K562 (cell line): Measurements from ENCODE around the gene SOD1. TPM values are rescaled to one million over a fixed set of nuclear protein-coding genes. Genes with fewer than 3 reads are reported as not detected.

Experiments used
- ATAC-seq: fragments of 200-7000 bp; cut with Tn5 transposase; 3 replicates; pipeline ENCODE4 v1.9.1; 2020; ENCODE audit warnings: moderate library complexity
- BruUV-seq: library from RNA; stranded (reverse); fragments of 400-500 nt; replicated peaks from 2 replicates; lab custom pipeline; 2021; lab: Mats Ljungman, UMichigan
- CTCF ChIA-PET: fragments of 300-600 bp; formaldehyde crosslinking; extraction: SDS; loops from one replicate; lab custom pipeline; 2021; ENCODE audit warnings: low intra/inter-chr PET ratio; lab: Yijun Ruan, JAX
- POLR2A ChIA-PET: fragments of 300-600, 350-650 bp; sonication (Branson Sonifier 250); formaldehyde crosslinking; extraction: SDS; loops from one replicate; lab custom pipeline; 2021; ENCODE audit warnings: antibody characterized with exemption, inconsistent platforms; lab: Yijun Ruan, JAX
- DNase-seq, 4 experiments: peaks; one replicate each; pipeline versions ENCODE4 v3.0.0 to v3.0.0-alpha.2; 2011 to 2018; ENCODE audit warnings: low spot score in 3 of 4, mixed read lengths in 3 of 4; ENCODE audit errors: extremely low read depth in 1 of 4
- FAIRE-seq: peaks from 2 replicates; lab custom pipeline; 2011; peaks lifted over from hg19 to GRCh38; lab: Jason Lieb, UNC
- H2AFZ ChIP-seq: 2 replicates; pipeline ENCODE4 v1.6.0; 2011; ENCODE audit warnings: low read depth, low read length, control low read depth, inconsistent platforms
- H3K27ac ChIP-seq: fragments of 200-600 bp; 3 replicates; pipeline ENCODE4 v1.8.0; 2011; ENCODE audit warnings: low read depth, mild to moderate bottlenecking, control low read depth, inconsistent platforms, low read length, moderate library complexity, mixed read lengths; ENCODE audit errors: extremely low read depth
- H3K27me3 ChIP-seq, 2 experiments: fragments of 300-600 bp in 1 of 2; 2 replicates in 1 of 2; 3 replicates in 1 of 2; pipeline versions ENCODE4 v1.6.0 to v1.8.0; 2011; ENCODE audit warnings: inconsistent platforms in 2 of 2, low read length in 2 of 2, mild to moderate bottlenecking in 1 of 2, mixed read lengths in 1 of 2, moderate library complexity in 1 of 2; ENCODE audit not compliant: control insufficient read depth in 2 of 2, insufficient read depth in 2 of 2
- H3K36me3 ChIP-seq: fragments of 300-600 bp; 3 replicates; pipeline ENCODE4 v1.8.0; 2011; ENCODE audit warnings: mild to moderate bottlenecking, low read length, inconsistent platforms; ENCODE audit not compliant: control insufficient read depth, insufficient read depth
- H3K4me1 ChIP-seq, 2 experiments: fragments of 200-600 bp in 1 of 2; replicated peaks in 1 of 2; 2 replicates in 1 of 2; 3 replicates in 1 of 2; pipeline versions ENCODE4 v1.5.1 to v1.8.0; 2011; ENCODE audit warnings: inconsistent platforms in 2 of 2, low read length in 2 of 2, mild to moderate bottlenecking in 1 of 2, mixed read lengths in 1 of 2, moderate library complexity in 1 of 2; ENCODE audit not compliant: control insufficient read depth in 2 of 2, insufficient read depth in 2 of 2
- H3K4me2 ChIP-seq: 2 replicates; pipeline ENCODE4 v1.6.1; 2011; ENCODE audit warnings: low read length, control low read depth, inconsistent platforms, mixed read lengths; ENCODE audit not compliant: insufficient read depth
- H3K4me3 ChIP-seq: fragments of 200-600 bp; sonication (generic), shearing (Covaris generic); 2 replicates; pipeline ENCODE4 v1.5.1; 2016; ENCODE audit warnings: control low read depth, inconsistent platforms
- H3K79me2 ChIP-seq: fragments of 200-600 bp; 3 replicates; pipeline ENCODE4 v1.8.0; 2011; ENCODE audit warnings: low read length, inconsistent platforms; ENCODE audit not compliant: control insufficient read depth, insufficient read depth
- H3K9ac ChIP-seq, 2 experiments: 2 replicates each; pipeline versions ENCODE4 v1.6.0 to v1.6.1; 2011; ENCODE audit warnings: low read depth in 2 of 2, low read length in 2 of 2, control low read depth in 1 of 2, inconsistent platforms in 1 of 2, mild to moderate bottlenecking in 1 of 2, mixed read lengths in 1 of 2; ENCODE audit not compliant: insufficient read depth in 1 of 2
- H3K9me1 ChIP-seq: one replicate; pipeline ENCODE4 v1.6.0; 2011; ENCODE audit warnings: inconsistent platforms, mild to moderate bottlenecking, low read length, moderate library complexity; ENCODE audit not compliant: control insufficient read depth, insufficient read depth
- H3K9me3 ChIP-seq: replicated peaks from 2 replicates; pipeline ENCODE4 v1.5.1; 2011; ENCODE audit warnings: low read depth, low read length, inconsistent platforms; ENCODE audit not compliant: control insufficient read depth, insufficient read depth
- H4K20me1 ChIP-seq: replicated peaks from 2 replicates; pipeline ENCODE4 v1.6.1; 2011; ENCODE audit warnings: low read length, inconsistent platforms, mixed read lengths; ENCODE audit not compliant: control insufficient read depth, insufficient read depth
- CHD4 ChIP-seq: fragments of 200-600 bp; sonication (generic); IDR thresholded peaks from 3 replicates; pipeline ENCODE4 v1.6.1; 2012; ENCODE audit warnings: low read depth, mild to moderate bottlenecking, mixed read lengths, low read length, inconsistent platforms; ENCODE audit not compliant: insufficient read depth, insufficient replicate concordance, poor library complexity, severe bottlenecking
- HNRNPK ChIP-seq: fragments of 200-400 bp; formaldehyde crosslinking; IDR thresholded peaks from one replicate; pipeline ENCODE4 v1.6.1; 2018; ENCODE audit warnings: mild to moderate bottlenecking, low read depth, low read length; ENCODE audit not compliant: poor library complexity, severe bottlenecking
- SETDB1 ChIP-seq: IDR thresholded peaks from one replicate; pipeline ENCODE4 v1.6.1; 2012; ENCODE audit warnings: low read length, control low read depth, inconsistent platforms
- ZNF12 ChIP-seq: sonication (generic); formaldehyde crosslinking; IDR thresholded peaks from 2 replicates; pipeline ENCODE4 v1.4.0; 2020; ENCODE audit warnings: mild to moderate bottlenecking, missing genetic modification reagents
- ZNF507 ChIP-seq: conservative IDR thresholded peaks from 2 replicates; pipeline ENCODE4 v1.6.1; 2017; ENCODE audit warnings: missing genetic modification characterization, missing compliant biosample characterization
- WGBS: fragments of 100-300 bp; shearing (Covaris generic); methylation state at CpG from one replicate; pipeline ENCODE4 v1.1.6; 2016; ENCODE audit warnings: low coverage, mixed read lengths; ENCODE audit not compliant: insufficient coverage; ENCODE audit errors: missing lambda C conversion rate; 5-methylcytosine and 5-hydroxymethylcytosine counted together
- in situ Hi-C: fragments of 300-500 bp; cut with MboI; formaldehyde crosslinking; loops from 4 replicates; pipeline ENCODE4 v1.15.0; 2018; ENCODE audit warnings: inconsistent platforms, mixed read lengths
- intact Hi-C: fragments of 100-400 bp; cut with micrococcal nuclease; formaldehyde crosslinking; loops from 2 replicates; pipeline ENCODE4 v1.14.2; 2022
- polyA plus RNA-seq, 8 experiments: library from polyadenylated mRNA; depleted of rRNA in 4 of 8; stranded (reverse) in 5 of 8; unstranded in 3 of 8; fragments of >200 nt; fragmentation: Nextera tagmentation in 2 of 8; fragmentation: Illumina TruSeq in 1 of 8; extraction: Ambion mirVana in 2 of 8; extraction: Trizol in 1 of 8; gene quantifications; 2 replicates each; pipeline versions ENCODE4 v1.2.1 to v1.2.3, GENCODE V29; 2011 to 2014; ENCODE audit warnings: inconsistent platforms in 1 of 8, missing spikeins in 1 of 8
- total RNA-seq, 7 experiments: library from RNA; depleted of rRNA in 6 of 7; stranded (reverse); fragments of >200 nt in 6 of 7; fragmentation: Illumina TruSeq in 2 of 7; extraction: Trizol in 2 of 7; gene quantifications; 2 replicates each; pipeline versions ENCODE4 v1.2.1 to v1.2.3, GENCODE V29; 2011 to 2021; ENCODE audit warnings: low replicate concordance in 1 of 7
- TF ChIP-seq, protein P1 (sequence below): fragments of 450-650 bp; formaldehyde crosslinking; conservative IDR thresholded peaks from 2 replicates; pipeline ENCODE4 v1.4.0; 2022; ENCODE audit warnings: mild to moderate bottlenecking, missing genetic modification characterization
- TF ChIP-seq, protein P2 (sequence below): fragments of 250-450 bp; sonication (Bioruptor Pico); IDR thresholded peaks from 2 replicates; pipeline ENCODE4 v1.8.0; 2022; ENCODE audit warnings: moderate library complexity, mild to moderate bottlenecking, inconsistent platforms
- TF ChIP-seq, protein P3 (sequence below): sonication (generic); formaldehyde crosslinking; IDR thresholded peaks from 2 replicates; pipeline ENCODE4 v1.8.0; 2022; ENCODE audit warnings: mild to moderate bottlenecking, missing genetic modification reagents

The SOD1 gene
- total and polyA plus RNA-seq, 9 of the 15 experiments (the other 6 are each of a cell fraction or from before 2014, with no cell fraction given) = 452 to 1,409 (median 633) TPM

GRCh38 chr21:31612894-31613785 is 46.4 kb upstream of the SOD1 start (continued):
- no peak for TF ChIP-seq ZNF507 (tag)
- TF ChIP-seq SETDB1 = no peak
- TF ChIP-seq, protein P1, sequence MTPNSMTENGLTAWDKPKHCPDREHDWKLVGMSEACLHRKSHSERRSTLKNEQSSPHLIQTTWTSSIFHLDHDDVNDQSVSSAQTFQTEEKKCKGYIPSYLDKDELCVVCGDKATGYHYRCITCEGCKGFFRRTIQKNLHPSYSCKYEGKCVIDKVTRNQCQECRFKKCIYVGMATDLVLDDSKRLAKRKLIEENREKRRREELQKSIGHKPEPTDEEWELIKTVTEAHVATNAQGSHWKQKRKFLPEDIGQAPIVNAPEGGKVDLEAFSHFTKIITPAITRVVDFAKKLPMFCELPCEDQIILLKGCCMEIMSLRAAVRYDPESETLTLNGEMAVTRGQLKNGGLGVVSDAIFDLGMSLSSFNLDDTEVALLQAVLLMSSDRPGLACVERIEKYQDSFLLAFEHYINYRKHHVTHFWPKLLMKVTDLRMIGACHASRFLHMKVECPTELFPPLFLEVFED (CRISPR knock-in tag) = no peak
- no peak for TF ChIP-seq CHD4

- POLR2A ChIA-PET = no interaction called here
- no peak for ATAC-seq
- no TSS peak for BruUV-seq
These were observed 44.8 kb upstream of the SOD1 start for GRCh38 chr21:31614705-31615104.

More at GRCh38 chr21:31614705-31615104, 44.8 kb upstream of the SOD1 start:
- Histone ChIP-seq H3K79me2 (no peaks in the 10 kb centered on the region), H2AFZ (no peak overlapping the region), H3K9me1 (no peaks in the 10 kb centered on the region), H3K27ac (no peak overlapping the region), H3K9ac (no peak overlapping the region), H4K20me1 (no peaks in the 10 kb centered on the region), H3K4me2 (no peak overlapping the region), H3K27me3 (peaks cover 2 to 24% of the 10 kb centered on the region in 2 experiments; a peak in 2 of 5 replicates), H3K4me1 (no peaks in the 10 kb centered on the region), H3K9me3 (no peaks in the 10 kb centered on the region), H3K36me3 (no peaks in the 10 kb centered on the region), H3K4me3 (no peak overlapping the region)
- WGBS = 0% methylated on average over 1 of the region's 1 CpG
- no peak for FAIRE-seq
- intact Hi-C loops = no loop called here
- CTCF ChIA-PET = no interaction called here
- TF ChIP-seq HNRNPK (peak; percentile 64), ZNF12 (CRISPR knock-in tag) (no peak)
- TF ChIP-seq, protein P2, sequence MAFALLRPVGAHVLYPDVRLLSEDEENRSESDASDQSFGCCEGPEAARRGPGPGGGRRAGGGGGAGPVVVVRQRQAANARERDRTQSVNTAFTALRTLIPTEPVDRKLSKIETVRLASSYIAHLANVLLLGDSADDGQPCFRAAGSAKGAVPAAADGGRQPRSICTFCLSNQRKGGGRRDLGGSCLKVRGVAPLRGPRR (CRISPR knock-in tag) = no peak
- TF ChIP-seq, protein P3, sequence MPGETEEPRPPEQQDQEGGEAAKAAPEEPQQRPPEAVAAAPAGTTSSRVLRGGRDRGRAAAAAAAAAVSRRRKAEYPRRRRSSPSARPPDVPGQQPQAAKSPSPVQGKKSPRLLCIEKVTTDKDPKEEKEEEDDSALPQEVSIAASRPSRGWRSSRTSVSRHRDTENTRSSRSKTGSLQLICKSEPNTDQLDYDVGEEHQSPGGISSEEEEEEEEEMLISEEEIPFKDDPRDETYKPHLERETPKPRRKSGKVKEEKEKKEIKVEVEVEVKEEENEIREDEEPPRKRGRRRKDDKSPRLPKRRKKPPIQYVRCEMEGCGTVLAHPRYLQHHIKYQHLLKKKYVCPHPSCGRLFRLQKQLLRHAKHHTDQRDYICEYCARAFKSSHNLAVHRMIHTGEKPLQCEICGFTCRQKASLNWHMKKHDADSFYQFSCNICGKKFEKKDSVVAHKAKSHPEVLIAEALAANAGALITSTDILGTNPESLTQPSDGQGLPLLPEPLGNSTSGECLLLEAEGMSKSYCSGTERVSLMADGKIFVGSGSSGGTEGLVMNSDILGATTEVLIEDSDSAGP = no peak
- no peak for DNase-seq
- in situ Hi-C loops = no loop called here
